KMS-11 (cell line): ENCODE results near the gene HDLBP.

Experiments
- H2AFZ ChIP-seq: fragments of 200-600 bp; sonication (generic); 2 replicates; pipeline ENCODE4 v1.6.1; 2016; ENCODE audit warnings: antibody characterized with exemption, mixed run types, low read depth
- H3K27ac ChIP-seq: fragments of 200-600 bp; sonication (generic); 2 replicates; pipeline ENCODE4 v1.6.1; 2016; ENCODE audit warnings: mild to moderate bottlenecking, mixed run types
- H3K27me3 ChIP-seq: fragments of 200-600 bp; sonication (generic); 2 replicates; pipeline ENCODE4 v1.6.1; 2017; ENCODE audit warnings: mild to moderate bottlenecking, low read depth, mixed run types, moderate library complexity; ENCODE audit not compliant: insufficient read depth
- H3K36me3 ChIP-seq: fragments of 200-600 bp; sonication (generic); 2 replicates; pipeline ENCODE4 v1.6.1; 2017; ENCODE audit warnings: mild to moderate bottlenecking, mixed run types; ENCODE audit not compliant: insufficient read depth
- H3K4me1 ChIP-seq: fragments of 200-600 bp; sonication (generic); 2 replicates; pipeline ENCODE4 v1.6.1; 2016; ENCODE audit warnings: mild to moderate bottlenecking, low read depth, mixed run types; ENCODE audit not compliant: poor library complexity, severe bottlenecking
- H3K4me2 ChIP-seq: fragments of 200-600 bp; sonication (generic); 2 replicates; pipeline ENCODE4 v1.7.0; 2016; ENCODE audit warnings: mild to moderate bottlenecking, mixed run types
- H3K4me3 ChIP-seq: fragments of 200-600 bp; sonication (generic); IDR thresholded peaks from 2 replicates; pipeline ENCODE4 v1.6.1; 2017; ENCODE audit warnings: low read depth, low read length, mixed read lengths; ENCODE audit not compliant: insufficient read depth
- H3K79me2 ChIP-seq: fragments of 200-600 bp; sonication (generic); 2 replicates; pipeline ENCODE4 v1.6.1; 2016; ENCODE audit warnings: low read depth, mixed run types; ENCODE audit not compliant: insufficient read depth
- H3K9ac ChIP-seq: fragments of 200-600 bp; sonication (generic); 2 replicates; pipeline ENCODE4 v1.6.1; 2016; ENCODE audit warnings: mild to moderate bottlenecking, mixed run types
- H4K20me1 ChIP-seq: fragments of 200-600 bp; sonication (generic); 2 replicates; pipeline ENCODE4 v1.6.1; 2016; ENCODE audit warnings: mild to moderate bottlenecking, mixed run types; ENCODE audit not compliant: insufficient read depth
- CTCF ChIP-seq: fragments of 200-600 bp; sonication (generic); conservative IDR thresholded peaks from 2 replicates; pipeline ENCODE4 v1.6.1; 2017; ENCODE audit warnings: low read depth, mild to moderate bottlenecking, antibody characterized with exemption, low read length, moderate library complexity, mixed read lengths

The HDLBP gene

GRCh38 chr2:241257419-241258032 is 57.9 kb downstream of the HDLBP start:
- no peaks in the 10 kb centered on the region for H3K27me3 ChIP-seq
- no peaks in the 10 kb centered on the region for H3K4me1 ChIP-seq
- TF ChIP-seq CTCF: no peak
- H3K4me2 ChIP-seq: no peak overlapping the region
- peaks cover 19% of the 10 kb centered on the region; the same call in 1 of the 2 replicates for H3K36me3 ChIP-seq
- peaks cover 5% of the 10 kb centered on the region; the same call in 1 of the 2 replicates for H4K20me1 ChIP-seq
- H2AFZ ChIP-seq: no peak overlapping the region
- H3K9ac ChIP-seq: no peak overlapping the region
- H3K79me2 ChIP-seq: 0 out of 2 replicates have a peak, but pooled peaks cover 7% of the 10 kb centered on the region
- H3K4me3 ChIP-seq: no peak overlapping the region
- H3K27ac ChIP-seq: no peak overlapping the region

- no peak overlapping the region for H3K4me2 ChIP-seq
- H3K4me1 ChIP-seq: no peaks in the 10 kb centered on the region
- TF ChIP-seq CTCF: no peak
- H3K36me3 ChIP-seq: peaks cover 21% of the 10 kb centered on the region; the same call in 1 of the 2 replicates
- H3K9ac ChIP-seq: no peak overlapping the region
- peaks cover 5% of the 10 kb centered on the region; the same call in 1 of the 2 replicates for H4K20me1 ChIP-seq
- no peaks in the 10 kb centered on the region for H3K27me3 ChIP-seq
- 0 out of 2 replicates have a peak, but pooled peaks cover 7% of the 10 kb centered on the region for H3K79me2 ChIP-seq
- no peak overlapping the region for H3K4me3 ChIP-seq
- no peak overlapping the region for H2AFZ ChIP-seq
- no peak overlapping the region for H3K27ac ChIP-seq
These were observed 59.3 kb downstream of the HDLBP start for GRCh38 chr2:241256168-241256545.

GRCh38 chr2:241255542-241256167 is 59.8 kb downstream of the HDLBP start:
- Histone ChIP-seq H3K27me3 (no peaks in the 10 kb centered on the region), H3K27ac (no peak overlapping the region), H3K36me3 (peaks cover 21% of the 10 kb centered on the region; the same call in 1 of the 2 replicates), H3K9ac (no peak overlapping the region), H4K20me1 (peaks cover 5% of the 10 kb centered on the region; the same call in 1 of the 2 replicates), H3K79me2 (0 out of 2 replicates have a peak, but pooled peaks cover 4% of the 10 kb centered on the region), H2AFZ (no peak overlapping the region), H3K4me2 (no peak overlapping the region), H3K4me3 (no peak overlapping the region), H3K4me1 (no peaks in the 10 kb centered on the region)
- TF ChIP-seq CTCF: no peak

- TF ChIP-seq CTCF: no peak
- Histone ChIP-seq H3K79me2 (no peaks in the 10 kb centered on the region), H3K27me3 (no peaks in the 10 kb centered on the region), H3K36me3 (peaks cover 21% of the 10 kb centered on the region; the same call in 1 of the 2 replicates), H3K9ac (no peak overlapping the region), H4K20me1 (peaks cover 5% of the 10 kb centered on the region; the same call in 1 of the 2 replicates), H3K27ac (no peak overlapping the region), H3K4me2 (no peak overlapping the region), H3K4me1 (no peaks in the 10 kb centered on the region), H2AFZ (no peak overlapping the region), H3K4me3 (no peak overlapping the region)
These were observed 60.5 kb downstream of the HDLBP start for GRCh38 chr2:241254904-241255351.
